T1000 (cell line): Measurements from ENCODE around the gene CEP250.

ENCODE experiments used
- DNase-seq: peaks from one replicate; lab custom pipeline; 2025; ENCODE audit warnings: mixed read lengths; lab: John Stamatoyannopoulos, UW

Gene CEP250

GRCh38 chr20:35562541-35563110 lies 107.2 kb downstream of the CEP250 start:
- no peak for DNase-seq

- no peak for DNase-seq
These were observed 108.4 kb downstream of the CEP250 start for GRCh38 chr20:35563834-35564233.

- DNase-seq: no peak
These were observed 109.5 kb downstream of the CEP250 start for GRCh38 chr20:35564905-35565304.

- DNase-seq: no peak
These were observed 113.2 kb downstream of the CEP250 start for GRCh38 chr20:35568645-35569044.
